Thyroid gland (tissue), 4 donors: ENCODE data around the gene RARRES1. TPM values are rescaled to one million over a fixed set of nuclear protein-coding genes. Genes with fewer than 3 reads are reported as not detected.

ENCODE experiments used
- DNase-seq, 2 donors: peaks; one replicate each; pipeline ENCODE4 v3.0.0-alpha.2; 2019
- H3K27ac ChIP-seq, 3 donors: fragments of 200-600 bp; sonication (generic); 1 replicate in 2 of 3; 2 replicates in 1 of 3; pipeline ENCODE4 v1.5.1; 2016 to 2019; ENCODE audit warnings: mild to moderate bottlenecking in 1 of 3, moderate library complexity in 1 of 3
- H3K27me3 ChIP-seq: fragments of 200-600 bp; sonication (generic); one replicate; pipeline ENCODE4 v1.5.1; 2019
- H3K36me3 ChIP-seq, 2 donors: fragments of 200-600 bp; sonication (generic); one replicate each; pipeline ENCODE4 v1.5.1; 2016 to 2019
- H3K4me1 ChIP-seq, 2 donors: fragments of 200-600 bp; sonication (generic); one replicate each; pipeline ENCODE4 v1.5.1; 2017 to 2019
- H3K4me3 ChIP-seq, 3 donors: fragments of 200-600 bp; sonication (generic); replicated peaks in 1 of 3; 1 replicate in 2 of 3; 2 replicates in 1 of 3; pipeline ENCODE4 v1.5.1; 2016; ENCODE audit warnings: mild to moderate bottlenecking in 1 of 3
- H3K9me3 ChIP-seq: fragments of 200-600 bp; sonication (generic); one replicate; pipeline ENCODE4 v1.5.1; 2017
- POLR2A ChIP-seq, 2 donors: fragments of 450-650 bp; IDR thresholded peaks; one replicate each; pipeline ENCODE4 v1.6.1; 2017; ENCODE audit warnings: antibody characterized with exemption in 2 of 2, mild to moderate bottlenecking in 2 of 2, moderate library complexity in 1 of 2
- WGBS, 2 donors: methylation state at CpG; one replicate each; pipeline ENCODE4 v1.1.5; 2017; 5-methylcytosine and 5-hydroxymethylcytosine counted together
- intact Hi-C: fragments of 100-400 bp; cut with DNase I; formaldehyde crosslinking; loops from one replicate; pipeline ENCODE4 v1.15.1; 2023
- total RNA-seq, 4 donors: library from RNA; depleted of rRNA; stranded (reverse); fragments of >200 nt; gene quantifications; one replicate each; pipeline ENCODE4 v1.2.3, GENCODE V29; 2016
- TF ChIP-seq, protein P1 (sequence below), 6 experiments: fragments of 200-600 bp in 3 of 6; fragments of 450-650 bp in 3 of 6; sonication (generic) in 3 of 6; IDR thresholded peaks; one replicate each; pipeline ENCODE4 v1.5.1; 2016 to 2019; ENCODE audit warnings: antibody characterized with exemption in 6 of 6, mild to moderate bottlenecking in 2 of 6, inconsistent platforms in 1 of 6, moderate library complexity in 1 of 6

The RARRES1 gene
- total RNA-seq, 4 donors from 2014 or later = 4.8 to 394 (median 21.4) TPM

DNA sequence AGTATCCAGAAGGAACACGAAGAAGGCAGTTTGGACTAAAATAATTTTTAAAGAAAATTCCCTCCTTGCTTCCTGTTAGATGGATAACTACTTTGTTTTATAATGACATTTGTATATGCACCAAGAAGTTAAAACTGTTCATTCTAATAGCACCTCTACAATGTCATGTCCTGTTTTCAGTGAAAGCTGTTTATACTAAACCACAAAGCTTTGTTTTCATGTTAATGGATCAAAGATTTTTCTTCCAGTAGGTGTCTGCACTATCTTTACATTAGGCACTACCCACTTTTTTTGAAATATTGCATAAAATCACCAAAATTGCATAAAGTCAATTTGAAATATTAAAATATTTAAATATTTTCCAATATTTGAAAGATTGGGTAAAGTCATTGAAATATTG lies 10.1 kb downstream of the RARRES1 start:
- no peaks in the 10 kb centered on the region for H3K36me3 ChIP-seq
- intact Hi-C loops = no loop called here
- no peak overlapping the region for H3K27ac ChIP-seq
- H3K27me3 ChIP-seq = no peaks in the 10 kb centered on the region
- peaks cover 5 to 28% of the 10 kb centered on the region in 2 donors for H3K4me1 ChIP-seq
- no peaks in the 10 kb centered on the region for H3K9me3 ChIP-seq
- no peak overlapping the region for H3K4me3 ChIP-seq
- 93 to 94% methylated on average over 1 of the region's 1 CpG for WGBS, 2 donors
- no peak for TF ChIP-seq POLR2A (IDR thresholded peaks at IDR 0.05)
- TF ChIP-seq, protein P1, sequence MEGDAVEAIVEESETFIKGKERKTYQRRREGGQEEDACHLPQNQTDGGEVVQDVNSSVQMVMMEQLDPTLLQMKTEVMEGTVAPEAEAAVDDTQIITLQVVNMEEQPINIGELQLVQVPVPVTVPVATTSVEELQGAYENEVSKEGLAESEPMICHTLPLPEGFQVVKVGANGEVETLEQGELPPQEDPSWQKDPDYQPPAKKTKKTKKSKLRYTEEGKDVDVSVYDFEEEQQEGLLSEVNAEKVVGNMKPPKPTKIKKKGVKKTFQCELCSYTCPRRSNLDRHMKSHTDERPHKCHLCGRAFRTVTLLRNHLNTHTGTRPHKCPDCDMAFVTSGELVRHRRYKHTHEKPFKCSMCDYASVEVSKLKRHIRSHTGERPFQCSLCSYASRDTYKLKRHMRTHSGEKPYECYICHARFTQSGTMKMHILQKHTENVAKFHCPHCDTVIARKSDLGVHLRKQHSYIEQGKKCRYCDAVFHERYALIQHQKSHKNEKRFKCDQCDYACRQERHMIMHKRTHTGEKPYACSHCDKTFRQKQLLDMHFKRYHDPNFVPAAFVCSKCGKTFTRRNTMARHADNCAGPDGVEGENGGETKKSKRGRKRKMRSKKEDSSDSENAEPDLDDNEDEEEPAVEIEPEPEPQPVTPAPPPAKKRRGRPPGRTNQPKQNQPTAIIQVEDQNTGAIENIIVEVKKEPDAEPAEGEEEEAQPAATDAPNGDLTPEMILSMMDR (IDR thresholded peaks at IDR 0.05) = no peak
- no peak for DNase-seq

DNA sequence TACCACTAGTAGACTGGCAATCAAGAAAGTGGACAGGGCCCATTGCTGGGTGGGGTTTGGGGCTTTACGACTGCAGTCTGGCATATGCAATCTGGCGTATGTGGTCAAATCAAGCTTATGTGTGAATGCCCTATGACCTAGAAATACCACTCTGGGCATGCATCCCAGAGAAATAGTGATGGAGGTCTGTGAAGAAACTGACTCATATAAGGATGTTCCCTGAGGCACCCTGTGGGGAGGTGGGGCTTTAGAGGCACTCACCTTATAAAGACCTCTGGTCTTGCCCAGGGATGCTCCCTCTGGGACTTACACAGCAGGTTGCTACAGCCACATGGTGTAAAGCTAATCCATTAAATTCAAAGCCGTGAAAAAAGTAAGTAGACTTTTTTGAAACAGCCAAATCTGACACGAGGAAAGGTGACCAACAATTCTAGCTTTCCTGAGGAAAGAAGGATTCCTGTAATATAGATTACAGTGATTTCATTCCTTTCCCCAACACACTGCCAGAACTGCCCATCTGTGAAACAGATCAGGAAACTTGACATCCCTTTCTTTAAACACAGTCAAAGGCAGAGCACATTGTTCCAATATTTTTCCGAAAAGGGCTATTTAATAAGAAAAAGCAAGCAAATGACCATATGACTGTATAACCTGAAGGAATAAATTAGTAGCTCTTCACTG lies 13.6 kb downstream of the RARRES1 start:
- Histone ChIP-seq H3K27ac (no peak overlapping the region), H3K4me1 (peaks cover 5 to 11% of the 10 kb centered on the region in 2 donors), H3K27me3 (no peaks in the 10 kb centered on the region), H3K36me3 (no peaks in the 10 kb centered on the region), H3K9me3 (no peaks in the 10 kb centered on the region), H3K4me3 (no peak overlapping the region)
- 83 to 88% methylated on average over 5 of the region's 5 CpGs for WGBS, 2 donors
- no peak for DNase-seq
- intact Hi-C loops = no loop called here
- TF ChIP-seq, protein P1 (IDR thresholded peaks at IDR 0.05) = no peak
- TF ChIP-seq POLR2A (IDR thresholded peaks at IDR 0.05) = no peak

DNA sequence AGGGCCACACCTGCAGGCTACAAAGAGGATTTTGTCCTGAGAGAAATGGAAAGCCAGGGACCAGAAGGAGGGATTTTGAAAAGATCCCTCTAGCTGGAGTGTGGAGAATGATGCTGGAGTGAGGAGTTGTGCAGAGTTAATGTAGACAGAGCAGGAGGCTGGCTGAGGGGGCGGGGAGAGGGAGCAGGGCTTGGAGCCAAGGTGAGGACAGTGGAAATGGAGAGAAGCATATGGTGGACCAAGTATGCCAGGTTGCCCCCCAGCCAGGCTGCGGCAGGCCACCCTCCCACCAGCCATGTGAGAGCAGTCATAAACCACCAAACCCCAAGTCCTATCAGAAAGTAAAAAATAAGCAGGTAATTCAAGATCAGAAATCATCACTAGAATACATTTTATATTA lies 14.7 kb downstream of the RARRES1 start:
- Histone ChIP-seq H3K36me3 (no peaks in the 10 kb centered on the region), H3K9me3 (no peaks in the 10 kb centered on the region), H3K4me1 (peaks cover 0 to 5% of the 10 kb centered on the region in 2 donors), H3K4me3 (no peak overlapping the region), H3K27ac (no peak overlapping the region), H3K27me3 (no peaks in the 10 kb centered on the region)
- 88 to 95% methylated on average over 2 of the region's 2 CpGs for WGBS, 2 donors
- intact Hi-C loops = no loop called here
- TF ChIP-seq POLR2A (IDR thresholded peaks at IDR 0.05) = no peak
- TF ChIP-seq, protein P1 (IDR thresholded peaks at IDR 0.05) = no peak
- no peak for DNase-seq

DNA sequence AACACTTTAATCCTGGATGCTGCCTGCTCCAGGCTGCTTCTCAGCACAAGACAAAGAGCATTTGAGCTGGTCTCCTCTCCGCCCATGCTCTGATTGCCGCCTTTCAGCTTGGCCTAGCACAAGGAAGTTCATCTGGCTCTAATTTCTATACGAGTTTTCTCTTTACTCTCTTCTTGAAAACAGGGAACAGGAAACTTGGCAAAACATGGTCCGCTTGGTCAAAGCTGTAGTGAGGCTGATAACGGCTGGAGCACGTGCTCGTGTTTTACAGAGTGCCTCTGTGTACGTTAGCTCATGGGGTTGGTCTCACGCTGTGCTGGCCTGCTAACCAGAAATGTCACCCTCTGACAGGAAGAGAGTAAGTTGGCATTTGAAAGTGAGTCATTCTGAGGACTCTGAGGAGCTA lies 19.2 kb downstream of the RARRES1 start:
- Histone ChIP-seq H3K27ac (no peak overlapping the region), H3K4me1 (peaks cover 0 to 9% of the 10 kb centered on the region in 2 donors), H3K4me3 (no peak overlapping the region), H3K36me3 (peaks cover 0 to 8% of the 10 kb centered on the region in 2 donors), H3K27me3 (no peaks in the 10 kb centered on the region), H3K9me3 (no peaks in the 10 kb centered on the region)
- TF ChIP-seq, protein P1 (IDR thresholded peaks at IDR 0.05) = no peak
- TF ChIP-seq POLR2A (IDR thresholded peaks at IDR 0.05) = no peak
- intact Hi-C loops = no loop called here
- WGBS, 2 donors = 83 to 85% methylated on average over 9 of the region's 9 CpGs
- DNase-seq = no peak

DNA sequence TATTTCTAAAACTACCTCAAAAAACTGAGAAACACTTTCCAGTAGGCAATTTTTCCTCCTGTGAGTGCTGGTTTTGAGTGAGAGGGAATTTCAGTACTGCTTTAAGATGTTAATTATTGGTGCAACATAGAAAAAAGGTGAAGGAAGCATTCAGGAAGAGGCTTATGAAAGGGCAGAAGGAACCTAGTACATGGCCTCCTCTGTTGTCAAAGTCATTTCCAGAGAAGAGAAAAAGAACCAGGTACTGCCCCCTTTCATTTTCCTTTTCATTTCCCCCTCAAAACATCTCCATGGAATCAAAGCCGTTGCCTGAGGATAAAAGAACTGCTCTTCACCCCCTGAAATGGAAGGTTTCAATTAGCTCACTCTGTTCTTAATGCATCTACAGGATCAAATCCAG lies 19.8 kb downstream of the RARRES1 start:
- 80 to 85% methylated on average over 1 of the region's 1 CpG for WGBS, 2 donors
- Histone ChIP-seq H3K36me3 (peaks cover 0 to 8% of the 10 kb centered on the region in 2 donors), H3K4me3 (no peak overlapping the region), H3K4me1 (peaks cover 0 to 9% of the 10 kb centered on the region in 2 donors), H3K9me3 (no peaks in the 10 kb centered on the region), H3K27ac (peak overlapping the region in 1 of 3 donors; percentile 14), H3K27me3 (no peaks in the 10 kb centered on the region)
- intact Hi-C loops = no loop called here
- DNase-seq = no peak
- TF ChIP-seq POLR2A (IDR thresholded peaks at IDR 0.05) = no peak
- TF ChIP-seq, protein P1 (IDR thresholded peaks at IDR 0.05) = no peak
